GM12892 (cell line): ENCODE data around the gene CCDC28B.

Experiments
- POLR2A ChIP-seq: IDR thresholded peaks from 2 replicates; pipeline ENCODE4 v1.6.1; 2011; ENCODE audit warnings: low read depth, low read length, control low read depth
- POLR2AphosphoS5 ChIP-seq: IDR thresholded peaks from 2 replicates; pipeline ENCODE4 v1.6.1; 2011; ENCODE audit warnings: low read depth, low read length, control low read depth

DNA sequence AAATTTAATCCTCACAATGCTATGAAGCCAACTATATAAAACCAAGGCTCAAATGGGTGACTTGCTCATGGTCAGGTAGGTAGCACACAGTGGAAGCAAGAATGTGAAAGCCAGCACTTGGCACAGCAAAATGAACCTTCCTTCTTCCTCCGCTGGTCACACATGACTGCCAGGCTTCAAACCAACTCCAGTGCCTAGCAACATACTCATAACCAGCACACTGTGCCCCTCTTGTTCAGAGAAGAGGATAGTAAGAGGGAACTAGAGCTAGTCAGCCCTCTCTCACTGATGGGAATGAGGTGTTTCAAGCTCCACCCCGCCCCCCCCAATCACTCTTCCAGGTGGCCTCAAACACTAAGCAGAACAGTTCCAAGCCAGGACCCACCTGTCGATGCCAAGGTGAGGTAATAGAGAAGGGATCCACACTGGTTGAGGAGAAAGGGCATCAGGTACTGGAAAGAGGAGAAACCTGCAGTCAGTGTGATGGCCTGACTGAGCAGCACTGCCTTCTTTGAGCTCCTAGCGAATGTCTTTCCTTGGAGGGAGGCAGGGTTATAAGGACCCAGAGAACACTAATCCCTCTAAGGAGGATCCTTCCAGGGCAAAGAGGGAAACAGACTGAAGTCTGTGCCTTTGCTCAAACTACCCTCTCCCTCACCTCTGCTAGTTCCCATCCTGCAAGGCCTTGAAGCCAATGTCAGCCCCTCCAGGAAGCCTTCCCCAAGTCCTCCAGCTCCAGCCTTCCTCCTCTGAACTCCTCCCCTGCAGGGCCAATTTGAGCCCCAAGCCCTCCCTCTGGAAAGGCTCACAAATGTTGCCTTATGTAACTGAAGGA, 20.6 kb downstream of the CCDC28B start:
- TF ChIP-seq POLR2AphosphoS5 (no peak), POLR2A (no peak)
